Ovary (tissue), 3 donors: ENCODE data around the gene CEP44.

Experiments
- CTCF ChIP-seq, 3 donors: fragments of 450-650 bp in 2 of 3; fragments of 200-600 bp in 1 of 3; IDR thresholded peaks; one replicate each; pipeline versions ENCODE4 v1.5.1 to v1.8.0; 2016 to 2022; ENCODE audit warnings: antibody characterized with exemption in 3 of 3, mild to moderate bottlenecking in 1 of 3
- EP300 ChIP-seq: sonication (generic); formaldehyde crosslinking; IDR thresholded peaks from one replicate; pipeline ENCODE4 v1.6.1; 2017; ENCODE audit warnings: antibody characterized with exemption
- POLR2A ChIP-seq: fragments of 450-650 bp; IDR thresholded peaks from one replicate; pipeline ENCODE4 v1.6.1; 2017; ENCODE audit warnings: antibody characterized with exemption, mild to moderate bottlenecking, moderate library complexity
- donor health status: DM: no; HTN: no; CAD: no.

- TF ChIP-seq POLR2A (no peak), CTCF (IDR thresholded peaks at IDR 0.05) (no peak), EP300 (no peak)
Measured at GRCh38 chr4:174281182-174281737, 2.5 kb upstream of the CEP44 start.
